Gastrocnemius medialis (tissue), 4 donors: ENCODE data around the gene CERT1.

Source experiments
- POLR2A ChIP-seq, 2 donors: fragments of 450-650 bp; IDR thresholded peaks; one replicate each; pipeline ENCODE4 v1.6.1; 2017; ENCODE audit warnings: antibody characterized with exemption in 2 of 2, mild to moderate bottlenecking in 2 of 2, moderate library complexity in 2 of 2
- TF ChIP-seq, protein P1 (sequence below), 5 experiments: fragments of 450-650 bp in 3 of 5; fragments of 200-600 bp in 2 of 5; sonication (generic) in 2 of 5; IDR thresholded peaks in 4 of 5; conservative IDR thresholded peaks in 1 of 5; 1 replicate in 4 of 5; 2 replicates in 1 of 5; pipeline ENCODE4 v1.5.1; 2016 to 2019; ENCODE audit warnings: antibody characterized with exemption in 5 of 5, mild to moderate bottlenecking in 3 of 5, moderate library complexity in 3 of 5

DNA sequence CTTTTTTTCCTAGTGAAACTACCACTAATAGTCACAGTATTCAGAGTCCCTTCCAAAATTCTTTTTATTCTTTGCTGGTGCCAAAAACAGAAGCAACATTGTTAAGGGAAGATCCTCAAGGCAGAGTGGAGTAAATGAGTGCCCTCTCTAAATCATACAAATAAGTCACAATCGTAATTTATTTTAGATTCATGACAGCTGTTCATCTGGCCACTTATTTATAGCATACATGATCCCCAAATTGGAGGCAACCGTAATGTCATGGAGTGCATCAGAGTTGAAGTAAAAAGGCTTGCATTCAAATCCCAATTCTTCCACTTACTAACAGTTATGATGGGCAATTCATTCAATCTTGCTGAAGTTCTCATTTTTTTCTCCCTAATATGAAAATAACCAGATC lies 33.7 kb upstream of the CERT1 start:
- TF ChIP-seq, protein P1, sequence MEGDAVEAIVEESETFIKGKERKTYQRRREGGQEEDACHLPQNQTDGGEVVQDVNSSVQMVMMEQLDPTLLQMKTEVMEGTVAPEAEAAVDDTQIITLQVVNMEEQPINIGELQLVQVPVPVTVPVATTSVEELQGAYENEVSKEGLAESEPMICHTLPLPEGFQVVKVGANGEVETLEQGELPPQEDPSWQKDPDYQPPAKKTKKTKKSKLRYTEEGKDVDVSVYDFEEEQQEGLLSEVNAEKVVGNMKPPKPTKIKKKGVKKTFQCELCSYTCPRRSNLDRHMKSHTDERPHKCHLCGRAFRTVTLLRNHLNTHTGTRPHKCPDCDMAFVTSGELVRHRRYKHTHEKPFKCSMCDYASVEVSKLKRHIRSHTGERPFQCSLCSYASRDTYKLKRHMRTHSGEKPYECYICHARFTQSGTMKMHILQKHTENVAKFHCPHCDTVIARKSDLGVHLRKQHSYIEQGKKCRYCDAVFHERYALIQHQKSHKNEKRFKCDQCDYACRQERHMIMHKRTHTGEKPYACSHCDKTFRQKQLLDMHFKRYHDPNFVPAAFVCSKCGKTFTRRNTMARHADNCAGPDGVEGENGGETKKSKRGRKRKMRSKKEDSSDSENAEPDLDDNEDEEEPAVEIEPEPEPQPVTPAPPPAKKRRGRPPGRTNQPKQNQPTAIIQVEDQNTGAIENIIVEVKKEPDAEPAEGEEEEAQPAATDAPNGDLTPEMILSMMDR (IDR thresholded peaks at IDR 0.05 in 4 of 5, conservative IDR thresholded peaks at IDR 0.05 in 1 of 5): no peak
- TF ChIP-seq POLR2A (IDR thresholded peaks at IDR 0.05): no peak
